Naive thymus-derived CD4-positive, alpha-beta T cell (primary cell): ENCODE measurements around the gene ERCC8. TPM values are rescaled to one million over a fixed set of nuclear protein-coding genes. Genes with fewer than 3 reads are reported as not detected.
"Not testable (repeated sequence)": the region's sequence is repeated elsewhere in the genome, so short reads cannot be mapped to it uniquely, and the experiment has no call there.

Experiments used
- ATAC-seq: fragments of 150-1000 bp; cut with Tn5 transposase; 2 replicates; pipeline ENCODE4 v1.10.0; 2021; ENCODE audit warnings: mild to moderate bottlenecking, moderate library complexity
- CTCF ChIA-PET: fragments of 350-600 bp; sonication (Branson Sonifier 250); formaldehyde crosslinking; loops from one replicate; lab custom pipeline; 2021; ENCODE audit warnings: antibody characterized with exemption; lab: Charles Lee
- POLR2A ChIA-PET: fragments of 350-600 bp; sonication (Branson Sonifier 250); formaldehyde crosslinking; loops from one replicate; lab custom pipeline; 2021; ENCODE audit warnings: antibody characterized with exemption, inconsistent platforms; lab: Charles Lee
- DNase-seq, 9 donors: peaks; one replicate each; pipeline versions ENCODE4 v3.0.0 to v3.0.0-alpha.2; 2020 to 2022; ENCODE audit warnings: mixed read lengths in 1 of 9
- H3K27ac ChIP-seq: one replicate; pipeline ENCODE4 v1.7.0; 2013; ENCODE audit warnings: mild to moderate bottlenecking, low read depth, low read length, moderate library complexity
- H3K27me3 ChIP-seq, 2 donors: one replicate each; pipeline ENCODE4 v1.7.0; 2013; ENCODE audit warnings: low read length in 2 of 2, mild to moderate bottlenecking in 2 of 2, moderate library complexity in 2 of 2; ENCODE audit not compliant: control insufficient read depth in 2 of 2, insufficient read depth in 2 of 2
- H3K36me3 ChIP-seq, 3 experiments: 1 replicate in 2 of 3; 2 replicates in 1 of 3; pipeline ENCODE4 v1.7.0; 2013; ENCODE audit warnings: low read length in 3 of 3, mild to moderate bottlenecking in 3 of 3, moderate library complexity in 1 of 3; ENCODE audit not compliant: insufficient read depth in 3 of 3, control insufficient read depth in 2 of 3
- H3K4me1 ChIP-seq, 2 donors: one replicate each; pipeline ENCODE4 v1.7.0; 2013; ENCODE audit warnings: low read length in 2 of 2, mild to moderate bottlenecking in 2 of 2, moderate library complexity in 1 of 2; ENCODE audit not compliant: control insufficient read depth in 2 of 2, insufficient read depth in 2 of 2
- H3K4me3 ChIP-seq: 2 replicates; pipeline ENCODE4 v1.7.0; 2013; ENCODE audit warnings: mild to moderate bottlenecking, low read length
- H3K9me3 ChIP-seq, 3 experiments: 1 replicate in 2 of 3; 2 replicates in 1 of 3; pipeline ENCODE4 v1.7.0; 2013; ENCODE audit warnings: low read length in 3 of 3; ENCODE audit not compliant: control insufficient read depth in 2 of 3
- H3K27ac Mint-ChIP-seq, 9 donors: one replicate each; pipeline ENCODE4 v1.8.0; 2020 to 2022; ENCODE audit warnings: mixed read lengths in 9 of 9, mild to moderate bottlenecking in 8 of 9, moderate library complexity in 5 of 9, inconsistent platforms in 2 of 9
- H3K27me3 Mint-ChIP-seq, 5 donors: one replicate each; pipeline ENCODE4 v1.8.0; 2021 to 2022; ENCODE audit warnings: mixed read lengths in 5 of 5, mild to moderate bottlenecking in 1 of 5
- H3K36me3 Mint-ChIP-seq, 5 donors: one replicate each; pipeline ENCODE4 v1.8.0; 2020 to 2022; ENCODE audit warnings: mixed read lengths in 5 of 5, mild to moderate bottlenecking in 3 of 5, inconsistent platforms in 1 of 5
- H3K4me1 Mint-ChIP-seq, 7 donors: one replicate each; pipeline ENCODE4 v1.8.0; 2020 to 2022; ENCODE audit warnings: mixed read lengths in 7 of 7, mild to moderate bottlenecking in 3 of 7, inconsistent platforms in 1 of 7
- H3K4me3 Mint-ChIP-seq, 10 donors: one replicate each; pipeline ENCODE4 v1.8.0; 2020 to 2022; ENCODE audit warnings: mild to moderate bottlenecking in 10 of 10, mixed read lengths in 10 of 10, moderate library complexity in 6 of 10, inconsistent platforms in 2 of 10
- H3K9me3 Mint-ChIP-seq, 11 donors: one replicate each; pipeline ENCODE4 v1.8.0; 2020 to 2022; ENCODE audit warnings: mixed read lengths in 11 of 11, mild to moderate bottlenecking in 4 of 11, inconsistent platforms in 1 of 11, moderate library complexity in 1 of 11
- intact Hi-C, 2 donors: fragments of 100-400 bp; cut with micrococcal nuclease; formaldehyde crosslinking; loops; one replicate each; pipeline ENCODE4 v1.15.1; 2023
- polyA plus RNA-seq, 2 donors: library from polyadenylated mRNA; unstranded; fragments of 300-500 nt; fragmentation: Illumina TruSeq; gene quantifications; one replicate each; pipeline ENCODE4 v1.2.3, GENCODE V29; 2021
- total RNA-seq, 6 experiments: library from RNA in 5 of 6; stranded (reverse) in 5 of 6; gene quantifications; 1 replicate in 5 of 6; 2 replicates in 1 of 6; pipeline ENCODE4 v1.2.3 and lab custom pipeline; 2021 to 2026

ERCC8 gene
- total and polyA plus RNA-seq, 7 experiments from 2014 or later = 4.9 to 19.6 (median 8.8) TPM

- Histone ChIP-seq H3K36me3 (no peaks in the 10 kb centered on the region), H3K27me3 (no peaks in the 10 kb centered on the region), H3K9me3 (peaks cover 0 to 5% (median 0%) of the 10 kb centered on the region in 3 experiments), H3K27ac (no peak overlapping the region), H3K4me1 (no peaks in the 10 kb centered on the region), H3K4me3 (no peak overlapping the region)
- ChIA-PET POLR2A (no interaction called here), CTCF (no interaction called here)
- peaks cover 0 to 47% (median 40%) of the 10 kb centered on the region in 5 donors for H3K36me3 Mint-ChIP-seq
- H3K4me1 Mint-ChIP-seq = no peaks in the 10 kb centered on the region
- ATAC-seq (no peak), DNase-seq (no peak)
- H3K27me3 Mint-ChIP-seq = no peaks in the 10 kb centered on the region
- no peak overlapping the region for H3K27ac Mint-ChIP-seq
- peaks cover 0 to 60% (median 22%) of the 10 kb centered on the region in 11 donors for H3K9me3 Mint-ChIP-seq
- intact Hi-C loops = no loop called here
- H3K4me3 Mint-ChIP-seq = no peak overlapping the region
These were observed 72.0 kb downstream of the ERCC8 start for GRCh38 chr5:60872892-60873291.

GRCh38 chr5:60870857-60871256, 74.0 kb downstream of the ERCC8 start:
- ChIA-PET CTCF (no interaction called here), POLR2A (no interaction called here)
- H3K27ac Mint-ChIP-seq = no peak overlapping the region
- Histone ChIP-seq H3K27ac (no peak overlapping the region), H3K27me3 (no peaks in the 10 kb centered on the region), H3K36me3 (no peaks in the 10 kb centered on the region), H3K4me3 (no peak overlapping the region), H3K9me3 (peaks cover 0 to 5% (median 0%) of the 10 kb centered on the region in 3 experiments), H3K4me1 (no peaks in the 10 kb centered on the region)
- H3K9me3 Mint-ChIP-seq = peaks cover 0 to 62% (median 19%) of the 10 kb centered on the region in 11 donors
- no peaks in the 10 kb centered on the region for H3K27me3 Mint-ChIP-seq
- intact Hi-C loops = no loop called here
- H3K4me1 Mint-ChIP-seq = no peaks in the 10 kb centered on the region
- DNase-seq (no peak), ATAC-seq (no peak)
- no peak overlapping the region for H3K4me3 Mint-ChIP-seq
- peaks cover 0 to 47% (median 40%) of the 10 kb centered on the region in 5 donors for H3K36me3 Mint-ChIP-seq

GRCh38 chr5:60860572-60860971, 84.3 kb downstream of the ERCC8 start:
- H3K27me3 Mint-ChIP-seq, H3K4me1 Mint-ChIP-seq, CTCF ChIA-PET, H3K36me3 ChIP-seq, intact Hi-C loops, H3K4me1 ChIP-seq, H3K27ac Mint-ChIP-seq, H3K4me3 Mint-ChIP-seq, ATAC-seq, H3K27me3 ChIP-seq, H3K27ac ChIP-seq, POLR2A ChIA-PET, H3K9me3 ChIP-seq, DNase-seq, H3K4me3 ChIP-seq: not testable (repeated sequence)
- peaks cover 0 to 28% (median 12%) of the 10 kb centered on the region in 11 donors for H3K9me3 Mint-ChIP-seq
- H3K36me3 Mint-ChIP-seq = peaks cover 0 to 20% (median 5%) of the 10 kb centered on the region in 5 donors

GRCh38 chr5:60856066-60856465, 88.8 kb downstream of the ERCC8 start:
- Mint-ChIP-seq H3K9me3 (peaks cover 0 to 13% (median 7%) of the 10 kb centered on the region in 11 donors), H3K4me3 (no peak overlapping the region), H3K27me3 (no peaks in the 10 kb centered on the region), H3K27ac (no peak overlapping the region), H3K36me3 (peaks cover 0 to 13% (median 3%) of the 10 kb centered on the region in 5 donors), H3K4me1 (no peaks in the 10 kb centered on the region)
- Histone ChIP-seq H3K27me3 (no peaks in the 10 kb centered on the region), H3K9me3 (no peaks in the 10 kb centered on the region), H3K36me3 (no peaks in the 10 kb centered on the region), H3K4me1 (no peaks in the 10 kb centered on the region), H3K27ac (no peak overlapping the region), H3K4me3 (no peak overlapping the region)
- intact Hi-C loops = no loop called here
- ATAC-seq = no peak
- POLR2A ChIA-PET = no interaction called here
- CTCF ChIA-PET = no interaction called here
- no peak for DNase-seq

- Histone ChIP-seq H3K9me3 (no peaks in the 10 kb centered on the region), H3K27ac (no peak overlapping the region), H3K27me3 (no peaks in the 10 kb centered on the region), H3K4me3 (no peak overlapping the region), H3K4me1 (no peaks in the 10 kb centered on the region), H3K36me3 (no peaks in the 10 kb centered on the region)
- ChIA-PET CTCF (no interaction called here), POLR2A (no interaction called here)
- no peak overlapping the region for H3K4me3 Mint-ChIP-seq
- no peak for DNase-seq
- ATAC-seq = no peak
- H3K4me1 Mint-ChIP-seq = no peaks in the 10 kb centered on the region
- peaks cover 0 to 8% (median 2%) of the 10 kb centered on the region in 11 donors for H3K9me3 Mint-ChIP-seq
- intact Hi-C loops = no loop called here
- no peak overlapping the region for H3K27ac Mint-ChIP-seq
- peaks cover 0 to 6% (median 0%) of the 10 kb centered on the region in 5 donors for H3K36me3 Mint-ChIP-seq
- H3K27me3 Mint-ChIP-seq = peaks cover 0 to 3% (median 0%) of the 10 kb centered on the region in 5 donors
These were observed 91.9 kb downstream of the ERCC8 start for GRCh38 chr5:60852940-60853339.

- intact Hi-C loops = no loop called here
- DNase-seq = no peak
- ATAC-seq = no peak
- H3K27me3 ChIP-seq = no peaks in the 10 kb centered on the region
- H3K4me3 ChIP-seq = no peak overlapping the region
- no peaks in the 10 kb centered on the region for H3K36me3 ChIP-seq
- peaks cover 0 to 5% (median 0%) of the 10 kb centered on the region in 11 donors for H3K9me3 Mint-ChIP-seq
- no peak overlapping the region for H3K27ac ChIP-seq
- no peaks in the 10 kb centered on the region for H3K9me3 ChIP-seq
- H3K4me1 ChIP-seq = no peaks in the 10 kb centered on the region
- no peak overlapping the region for H3K4me3 Mint-ChIP-seq
- ChIA-PET CTCF (no interaction called here), POLR2A (no interaction called here)
- H3K27ac Mint-ChIP-seq = no peak overlapping the region
- peaks cover 0 to 3% (median 0%) of the 10 kb centered on the region in 5 donors for H3K36me3 Mint-ChIP-seq
- no peaks in the 10 kb centered on the region for H3K4me1 Mint-ChIP-seq
- peaks cover 0 to 5% (median 0%) of the 10 kb centered on the region in 5 donors for H3K27me3 Mint-ChIP-seq
These were observed 92.6 kb downstream of the ERCC8 start for GRCh38 chr5:60852317-60852716.

GRCh38 chr5:60851626-60852025, 93.2 kb downstream of the ERCC8 start:
- no peak for DNase-seq
- no peak overlapping the region for H3K27ac ChIP-seq
- Mint-ChIP-seq H3K4me3 (no peak overlapping the region), H3K36me3 (peaks cover 0 to 3% (median 0%) of the 10 kb centered on the region in 5 donors), H3K27ac (no peak overlapping the region), H3K27me3 (peaks cover 3 to 10% (median 3%) of the 10 kb centered on the region in 5 donors), H3K9me3 (peaks cover 0 to 5% (median 0%) of the 10 kb centered on the region in 11 donors), H3K4me1 (no peaks in the 10 kb centered on the region)
- H3K27me3 ChIP-seq = no peaks in the 10 kb centered on the region
- intact Hi-C loops = no loop called here
- H3K9me3 ChIP-seq = no peaks in the 10 kb centered on the region
- POLR2A ChIA-PET = no interaction called here
- no peaks in the 10 kb centered on the region for H3K36me3 ChIP-seq
- no peak overlapping the region for H3K4me3 ChIP-seq
- no peaks in the 10 kb centered on the region for H3K4me1 ChIP-seq
- CTCF ChIA-PET = no interaction called here
- ATAC-seq = no peak
